Gastrocnemius medialis (tissue), 4 donors: Measurements from ENCODE around the gene KLF7. TPM values are rescaled to one million over a fixed set of nuclear protein-coding genes. Genes with fewer than 3 reads are reported as not detected.

Experiments
- ATAC-seq, 2 donors: fragments of 150-250 bp; one replicate each; pipeline ENCODE4 v1.9.1; 2016
- DNase-seq, 2 donors: peaks; one replicate each; pipeline ENCODE4 v3.0.0-alpha.2; 2019
- H3K27ac ChIP-seq, 4 donors: fragments of 200-600 bp; sonication (generic); 1 replicate in 1 of 4; 2 replicates in 3 of 4; pipeline ENCODE4 v1.5.1; 2016 to 2018; ENCODE audit warnings: mild to moderate bottlenecking in 2 of 4, moderate library complexity in 1 of 4
- H3K27me3 ChIP-seq, 3 donors: fragments of 200-600 bp; sonication (generic) in 2 of 3; 1 replicate in 1 of 3; 2 replicates in 2 of 3; pipeline versions ENCODE4 v1.5.1 to v1.6.0; 2016 to 2019; ENCODE audit warnings: mild to moderate bottlenecking in 1 of 3, moderate library complexity in 1 of 3
- H3K36me3 ChIP-seq, 2 donors: fragments of 200-600 bp; sonication (generic) in 1 of 2; one replicate each; pipeline ENCODE4 v1.5.1; 2017 to 2018
- H3K4me1 ChIP-seq, 2 donors: fragments of 200-600 bp; sonication (generic) in 1 of 2; one replicate each; pipeline ENCODE4 v1.5.1; 2016 to 2017; ENCODE audit warnings: mild to moderate bottlenecking in 2 of 2
- H3K4me3 ChIP-seq, 4 donors: fragments of 200-600 bp; sonication (generic) in 3 of 4; 1 replicate in 1 of 4; 2 replicates in 3 of 4; pipeline ENCODE4 v1.5.1; 2016 to 2019; ENCODE audit warnings: mild to moderate bottlenecking in 2 of 4
- H3K9me3 ChIP-seq, 3 donors: fragments of 200-600 bp; sonication (generic) in 2 of 3; 1 replicate in 1 of 3; 2 replicates in 2 of 3; pipeline ENCODE4 v1.5.1; 2016 to 2019
- CTCF ChIP-seq, 5 experiments: fragments of 450-650 bp in 3 of 5; fragments of 200-600 bp in 2 of 5; sonication (generic) in 2 of 5; IDR thresholded peaks in 4 of 5; conservative IDR thresholded peaks in 1 of 5; 1 replicate in 4 of 5; 2 replicates in 1 of 5; pipeline ENCODE4 v1.5.1; 2016 to 2019; ENCODE audit warnings: antibody characterized with exemption in 5 of 5, mild to moderate bottlenecking in 3 of 5, moderate library complexity in 3 of 5
- POLR2A ChIP-seq, 2 donors: fragments of 450-650 bp; IDR thresholded peaks; one replicate each; pipeline ENCODE4 v1.6.1; 2017; ENCODE audit warnings: antibody characterized with exemption in 2 of 2, mild to moderate bottlenecking in 2 of 2, moderate library complexity in 2 of 2
- in situ Hi-C, 4 donors: fragments of 200-750 bp; cut with MboI; loops; one replicate each; pipeline versions ENCODE4 v1.15.0 to v1.8.0; 2017; ENCODE audit warnings: low sequenced_read_pairs in 4 of 4
- intact Hi-C: fragments of 100-400 bp; cut with DNase I; formaldehyde crosslinking; loops from one replicate; pipeline ENCODE4 v1.15.1; 2023; ENCODE audit warnings: low total_unique reads
- total RNA-seq, 4 donors: library from RNA; depleted of rRNA; stranded (reverse); fragments of >200 nt; gene quantifications; one replicate each; pipeline versions ENCODE4 v1.1.0 to v1.2.3, GENCODE V29; 2016

KLF7 gene
- total RNA-seq, 4 donors from 2014 or later = 6.8 to 12.0 (median 7.6) TPM

- TF ChIP-seq POLR2A (IDR thresholded peaks at IDR 0.05) (no peak), CTCF (IDR thresholded peaks at IDR 0.05 in 4 of 5, conservative IDR thresholded peaks at IDR 0.05 in 1 of 5) (no peak)
- no peaks in the 10 kb centered on the region for H3K4me1 ChIP-seq
- H3K27ac ChIP-seq = no peak overlapping the region
- no peak overlapping the region for H3K4me3 ChIP-seq
- no peak for DNase-seq
- intact Hi-C loops = no loop called here
- ATAC-seq = no peak
- no peaks in the 10 kb centered on the region for H3K9me3 ChIP-seq
- peaks cover 0 to 8% of the 10 kb centered on the region in 2 donors for H3K36me3 ChIP-seq
- H3K27me3 ChIP-seq = no peaks in the 10 kb centered on the region
- in situ Hi-C loops = no loop called here
These were observed 58.2 kb downstream of the KLF7 start for GRCh38 chr2:207107551-207107950.

GRCh38 chr2:207107131-207107530, 58.6 kb downstream of the KLF7 start:
- intact Hi-C loops = no loop called here
- H3K4me1 ChIP-seq = no peaks in the 10 kb centered on the region

GRCh38 chr2:207103132-207103531, 62.6 kb downstream of the KLF7 start:
- Histone ChIP-seq H3K4me1 (no peaks in the 10 kb centered on the region), H3K9me3 (no peaks in the 10 kb centered on the region), H3K4me3 (no peak overlapping the region), H3K36me3 (peaks cover 0 to 8% of the 10 kb centered on the region in 2 donors), H3K27me3 (no peaks in the 10 kb centered on the region), H3K27ac (no peak overlapping the region)
- ATAC-seq = no peak
- in situ Hi-C loops (no loop called here), intact Hi-C loops (no loop called here)
- no peak for DNase-seq
- TF ChIP-seq CTCF (IDR thresholded peaks at IDR 0.05 in 4 of 5, conservative IDR thresholded peaks at IDR 0.05 in 1 of 5) (no peak), POLR2A (IDR thresholded peaks at IDR 0.05) (no peak)

More at GRCh38 chr2:207107131-207107530, 58.6 kb downstream of the KLF7 start:
- ATAC-seq (no peak), DNase-seq (no peak)
- in situ Hi-C loops = no loop called here
- Histone ChIP-seq H3K27ac (no peak overlapping the region), H3K4me3 (no peak overlapping the region), H3K9me3 (no peaks in the 10 kb centered on the region), H3K36me3 (peaks cover 0 to 8% of the 10 kb centered on the region in 2 donors), H3K27me3 (no peaks in the 10 kb centered on the region)
- no peak for TF ChIP-seq CTCF (IDR thresholded peaks at IDR 0.05 in 4 of 5, conservative IDR thresholded peaks at IDR 0.05 in 1 of 5)
- TF ChIP-seq POLR2A (IDR thresholded peaks at IDR 0.05) = no peak

- no peak for TF ChIP-seq CTCF (IDR thresholded peaks at IDR 0.05 in 4 of 5, conservative IDR thresholded peaks at IDR 0.05 in 1 of 5)
- TF ChIP-seq POLR2A (IDR thresholded peaks at IDR 0.05) = no peak
- Histone ChIP-seq H3K9me3 (no peaks in the 10 kb centered on the region), H3K27ac (no peak overlapping the region), H3K4me3 (no peak overlapping the region), H3K36me3 (peaks cover 0 to 8% of the 10 kb centered on the region in 2 donors), H3K27me3 (no peaks in the 10 kb centered on the region), H3K4me1 (peaks cover 6 to 11% of the 10 kb centered on the region in 2 donors)
- no peak for ATAC-seq
- intact Hi-C loops = no loop called here
- no peak for DNase-seq
- in situ Hi-C loops = no loop called here
These were observed 63.8 kb downstream of the KLF7 start for GRCh38 chr2:207101984-207102383.

- Histone ChIP-seq H3K27me3 (no peaks in the 10 kb centered on the region), H3K4me1 (peaks cover 10 to 31% of the 10 kb centered on the region in 2 donors), H3K36me3 (no peaks in the 10 kb centered on the region), H3K9me3 (no peaks in the 10 kb centered on the region), H3K4me3 (no peak overlapping the region), H3K27ac (peak overlapping the region; percentile 35 to 49 (median 38))
- ATAC-seq (peak in 1 of 2 donors; percentile 54), DNase-seq (no peak)
- intact Hi-C loops (no loop called here), in situ Hi-C loops (no loop called here)
- TF ChIP-seq CTCF (IDR thresholded peaks at IDR 0.05 in 4 of 5, conservative IDR thresholded peaks at IDR 0.05 in 1 of 5) = no peak
- TF ChIP-seq POLR2A (IDR thresholded peaks at IDR 0.05) = no peak
These were observed 68.5 kb downstream of the KLF7 start for GRCh38 chr2:207097278-207097677.
